NCI-H510A (cell line): Measurements from ENCODE around the gene C2CD2L.
A peak's percentile ranks its signal among the peaks of the same experiment; 100 is the strongest.
"Not testable (repeated sequence)": the region's sequence is repeated elsewhere in the genome, so short reads cannot be mapped to it uniquely, and the experiment has no call there.

Source experiments
- DNase-seq: peaks from one replicate; lab custom pipeline; 2025; lab: John Stamatoyannopoulos, UW

The C2CD2L gene

DNA sequence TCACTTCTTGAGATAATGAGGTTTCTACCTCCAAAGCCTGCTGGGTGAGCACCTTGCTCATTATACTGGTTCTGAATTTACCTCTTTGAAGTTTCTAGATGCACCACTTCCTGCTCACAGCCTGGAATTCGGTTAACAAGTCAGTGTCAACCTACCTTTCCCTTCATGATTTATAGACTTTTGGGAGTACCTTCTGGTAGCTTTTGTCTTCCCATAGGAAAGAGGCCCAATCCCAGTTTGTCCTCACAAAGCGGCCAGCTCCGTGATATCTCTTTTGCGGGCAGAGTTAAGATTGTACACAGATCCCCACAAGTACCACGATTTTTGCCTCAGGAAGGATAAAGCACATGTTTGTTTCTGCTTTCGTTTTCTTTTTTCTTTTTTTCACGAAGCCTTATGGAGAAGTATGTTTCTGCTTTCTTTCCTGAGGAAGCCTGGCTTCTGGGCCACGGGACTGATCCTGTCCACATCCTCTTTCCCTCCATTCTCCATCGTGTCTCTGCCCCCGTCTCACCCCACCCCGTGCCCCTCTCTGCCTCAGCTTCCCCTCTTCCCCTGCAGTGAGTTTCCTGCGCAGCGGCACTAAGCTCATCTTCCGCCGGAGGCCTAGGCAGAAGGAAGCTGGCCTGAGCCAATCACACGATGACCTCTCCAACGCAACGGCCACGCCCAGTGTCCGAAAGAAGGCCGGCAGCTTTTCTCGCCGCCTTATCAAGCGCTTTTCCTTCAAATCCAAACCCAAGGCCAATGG lies 8.5 kb downstream of the C2CD2L start:
- DNase-seq: no peak

DNA sequence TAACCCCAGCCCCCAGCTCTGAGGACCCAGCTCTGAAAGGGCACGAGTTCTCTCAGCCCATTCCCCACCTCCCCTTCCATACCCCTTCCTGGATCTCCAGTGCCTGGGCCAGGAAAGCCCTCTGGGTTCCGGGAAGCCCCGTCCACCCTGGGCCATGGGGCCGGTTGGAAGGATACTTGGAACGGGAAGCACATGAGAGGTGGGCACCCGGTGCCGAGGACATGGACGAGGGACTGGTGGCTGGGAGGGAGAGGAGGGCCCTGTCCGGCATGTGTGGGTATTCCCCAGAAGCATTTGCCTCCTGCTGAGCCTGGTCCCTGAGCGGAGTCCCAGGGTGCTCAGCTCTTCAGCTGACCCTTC lies 9.1 kb downstream of the C2CD2L start:
- DNase-seq: no peak

- DNase-seq: no peak
Measured at GRCh38 chr11:119116601-119117000, 9.5 kb downstream of the C2CD2L start.

DNA sequence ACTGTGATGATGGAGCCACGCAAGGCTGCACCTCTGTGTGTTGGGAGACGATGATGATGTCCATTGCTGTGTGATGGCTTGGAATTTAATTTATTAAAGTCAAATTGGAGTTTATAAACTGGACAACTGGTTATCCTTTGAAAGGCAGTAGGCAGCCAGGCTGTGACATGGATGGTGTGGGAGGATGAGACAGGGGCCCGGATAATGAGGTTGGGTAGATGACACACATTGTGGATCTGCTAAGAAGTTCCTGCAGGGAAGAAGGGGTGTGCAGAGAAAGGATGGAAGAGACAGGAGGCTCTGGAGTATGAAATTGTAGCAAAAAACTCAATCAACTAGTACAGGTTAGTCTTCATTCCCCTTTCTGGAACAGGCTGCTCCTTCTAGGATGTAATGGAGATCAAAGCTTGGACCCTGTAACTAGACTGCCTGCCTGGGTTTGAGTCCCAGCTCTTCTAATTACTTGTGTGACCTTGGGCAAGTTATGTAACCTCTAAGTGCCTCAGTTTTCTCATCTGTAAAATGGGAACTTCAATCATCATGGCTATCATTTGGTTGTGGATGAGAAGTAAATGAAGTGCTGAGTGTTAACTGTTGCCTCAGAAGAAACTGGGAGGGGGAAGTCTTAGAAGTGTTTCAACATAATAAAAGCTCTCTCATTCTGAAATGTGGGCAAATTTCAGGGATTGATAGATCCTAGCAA lies 10.0 kb downstream of the C2CD2L start:
- DNase-seq: no peak

GRCh38 chr11:119118227-119118626 lies 11.1 kb downstream of the C2CD2L start:
- no peak for DNase-seq

DNA sequence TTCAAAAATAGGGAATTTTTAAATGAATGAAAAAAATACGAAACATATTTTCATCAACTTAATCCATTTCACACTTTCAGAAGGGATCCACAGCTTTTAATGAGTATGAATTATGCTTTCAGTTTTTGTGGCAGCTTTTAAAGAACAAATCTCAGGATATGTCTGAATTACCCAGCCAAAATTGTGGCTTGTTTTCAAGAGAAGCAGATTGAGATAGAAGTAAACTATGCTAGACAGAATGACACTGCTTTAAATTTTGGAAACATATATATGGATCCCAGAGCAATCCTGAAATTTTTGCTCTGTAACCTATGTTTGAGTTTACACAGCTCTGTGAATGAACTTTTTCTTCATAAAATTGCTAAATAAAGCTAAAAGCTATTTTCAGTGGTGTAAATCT lies 11.8 kb downstream of the C2CD2L start:
- DNase-seq: no peak

- no peak for DNase-seq
Measured at GRCh38 chr11:119120639-119121007, 13.5 kb downstream of the C2CD2L start.

DNA sequence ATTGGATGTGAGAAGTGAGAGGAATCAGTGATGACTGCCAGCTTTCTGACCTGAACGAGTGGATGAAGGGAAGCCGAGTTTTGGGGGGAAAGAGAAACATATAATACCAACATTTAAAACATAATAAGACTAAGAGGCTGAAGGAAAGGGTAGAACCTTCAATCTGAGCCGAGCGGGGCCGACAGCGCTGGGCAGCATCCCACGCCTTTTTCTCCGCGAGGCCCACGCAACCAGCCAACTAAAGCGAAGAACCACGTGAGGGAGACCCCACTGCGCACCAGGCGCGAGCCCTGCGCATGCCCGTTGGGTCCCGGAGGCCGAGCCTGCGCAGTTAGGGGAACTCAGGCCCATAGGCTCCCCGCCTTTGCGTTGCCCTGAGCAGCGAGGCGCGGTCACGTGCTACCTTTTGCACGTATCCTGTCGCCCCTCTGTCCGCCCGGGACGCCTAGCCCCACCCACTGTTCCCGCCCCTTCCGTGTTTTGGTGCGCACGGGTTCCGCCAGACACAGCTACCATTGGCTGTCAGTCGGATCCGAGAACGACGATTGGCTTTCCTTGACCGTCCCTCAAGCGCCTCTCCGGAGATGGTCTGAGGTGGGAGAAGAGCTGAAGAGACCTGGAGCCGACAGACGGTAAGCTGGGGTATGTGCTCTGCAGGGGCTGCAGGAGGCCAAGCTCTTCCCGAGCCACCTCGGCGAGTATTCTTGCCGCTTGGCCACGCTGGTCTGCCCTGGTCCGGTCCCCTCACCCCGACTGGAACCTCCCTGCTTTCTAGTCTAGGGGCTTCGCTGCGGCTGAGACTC lies 14.1 kb downstream of the C2CD2L start, which contains the start of gene HINFP:
HINFP (plus strand) TSS at position 573 of the 803 bp plus-strand sequence. CDS start 5,365 bp downstream, outside the sequence.
- peak; percentile 98 for DNase-seq

DNA sequence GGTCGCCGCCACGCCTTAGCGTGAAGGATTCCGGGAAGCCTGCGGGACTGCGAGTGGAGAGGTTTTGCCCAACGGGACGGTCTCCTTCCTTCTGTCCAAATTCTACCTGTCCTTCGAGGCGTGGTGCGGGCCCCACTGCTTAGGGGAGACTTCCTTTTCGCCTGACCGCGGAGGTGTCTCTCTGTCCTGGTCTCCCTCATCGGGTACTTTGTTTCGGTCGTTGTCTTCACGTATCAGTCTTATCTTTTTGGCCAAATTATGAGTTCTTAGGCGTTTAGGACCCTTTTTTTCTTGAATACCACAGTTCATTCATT lies 14.6 kb downstream of the C2CD2L start:
- DNase-seq: no peak

GRCh38 chr11:119125821-119126220 lies 18.7 kb downstream of the C2CD2L start:
- no peak for DNase-seq

- no peak for DNase-seq
Measured at GRCh38 chr11:119126675-119127268, 19.6 kb downstream of the C2CD2L start.

- no peak for DNase-seq
Measured at GRCh38 chr11:119130662-119131061, 23.5 kb downstream of the C2CD2L start.

GRCh38 chr11:119134389-119134978 lies 27.3 kb downstream of the C2CD2L start:
- DNase-seq: no peak

- DNase-seq: not testable (repeated sequence)
Measured at GRCh38 chr11:119139276-119139675, 32.1 kb downstream of the C2CD2L start.

GRCh38 chr11:119144825-119145486 lies 37.8 kb downstream of the C2CD2L start:
- DNase-seq: peak; percentile 44

DNA sequence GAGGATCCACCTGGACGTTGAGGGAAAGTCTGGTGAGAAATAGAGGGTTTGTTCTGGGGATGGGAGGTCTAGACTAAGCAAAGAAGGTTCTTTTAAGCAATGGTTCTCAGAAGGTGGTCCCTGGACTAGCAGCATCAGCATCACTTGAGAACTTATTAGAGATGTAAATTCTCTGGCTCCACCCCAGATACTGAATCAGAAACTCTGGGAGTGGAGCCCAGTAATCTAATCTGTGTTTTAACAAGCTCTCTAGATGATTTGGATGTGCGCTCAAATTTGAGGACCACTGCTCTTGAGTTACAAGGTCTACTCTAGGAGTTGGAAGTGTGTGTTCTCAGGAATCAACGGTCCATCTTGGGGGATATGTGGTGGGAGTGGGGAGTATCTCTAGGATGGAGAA lies 38.4 kb downstream of the C2CD2L start:
- no peak for DNase-seq

DNA sequence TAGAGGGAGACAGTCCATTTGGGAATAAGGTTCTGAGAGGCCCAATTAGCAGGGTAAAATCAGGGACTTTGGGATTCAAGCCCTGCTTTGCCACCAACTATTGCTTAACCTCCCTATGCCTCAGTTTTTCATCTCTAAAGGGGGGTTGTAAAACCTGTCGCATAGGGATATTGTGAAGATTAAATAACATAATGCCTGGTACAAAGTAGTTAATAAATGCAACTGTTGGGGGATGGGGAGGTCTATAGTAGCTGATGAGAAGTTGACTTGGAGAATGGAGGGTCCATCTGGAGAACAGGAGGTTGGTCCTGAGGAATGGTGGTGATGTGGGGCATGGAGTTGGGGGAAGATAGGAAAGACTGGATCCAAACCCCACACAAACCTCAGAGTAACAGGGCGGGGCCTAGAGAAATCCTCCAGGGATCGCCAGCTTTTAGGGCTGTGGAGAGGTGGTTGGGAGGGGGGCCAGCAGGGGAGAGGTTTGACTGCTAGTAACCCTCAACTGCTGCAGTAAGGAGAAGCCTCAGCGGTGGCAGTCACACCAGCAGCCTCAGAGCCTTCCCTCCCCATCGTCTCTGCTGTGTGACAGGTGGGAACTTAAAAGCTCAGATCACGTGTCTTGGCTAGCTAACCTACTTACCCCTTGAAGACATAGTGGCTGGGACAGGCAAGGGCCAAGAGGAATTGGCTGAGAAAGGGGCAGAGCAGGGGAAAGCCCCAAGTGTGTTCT lies 40.6 kb downstream of the C2CD2L start:
- DNase-seq: no peak

GRCh38 chr11:119148720-119149017 lies 41.5 kb downstream of the C2CD2L start:
- no peak for DNase-seq

DNA sequence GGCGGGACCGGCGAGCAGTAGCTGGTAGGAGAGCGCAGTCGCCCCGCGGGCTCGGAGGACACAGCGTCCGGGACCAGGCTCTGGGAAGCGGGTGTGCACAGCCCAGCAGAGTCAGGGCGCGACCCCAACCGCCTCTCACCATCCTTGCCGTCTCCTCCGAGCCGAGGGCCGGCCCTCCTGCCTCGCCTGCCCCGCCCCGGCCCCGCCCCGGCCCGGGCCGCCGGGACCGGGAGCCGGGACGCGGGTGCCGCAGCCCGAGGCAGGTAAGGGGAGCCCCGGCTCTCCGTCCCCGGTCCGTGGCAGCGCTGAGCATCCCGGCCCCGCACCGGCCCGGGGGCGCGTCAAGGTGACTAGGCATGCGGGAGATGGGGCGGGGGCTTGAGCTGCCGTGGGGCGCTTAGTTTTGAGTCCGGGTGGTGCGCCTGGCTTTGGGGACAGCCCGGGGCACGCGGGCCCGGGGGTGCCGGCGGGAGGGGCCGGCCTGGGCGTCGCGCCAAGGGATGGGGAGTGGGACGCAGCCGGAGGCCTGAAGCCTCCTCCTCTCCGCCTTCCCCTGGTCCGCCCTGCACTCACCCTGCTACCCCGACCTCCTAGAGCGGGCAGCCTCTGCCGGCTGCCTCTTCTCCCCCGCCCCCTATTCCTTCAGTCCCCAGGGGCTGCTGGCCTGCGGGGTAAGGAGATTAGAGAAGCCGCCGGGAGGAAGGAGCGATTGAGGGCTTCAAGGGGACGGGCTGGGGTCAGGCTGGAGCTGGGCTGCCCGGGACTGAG lies 42.1 kb downstream of the C2CD2L start, which contains the start of gene ABCG4:
ABCG4 (plus strand) TSS at position 35 of the 768 bp plus-strand sequence. CDS start 914 bp downstream, outside the sequence.
- no peak for DNase-seq

- no peak for DNase-seq
Measured at GRCh38 chr11:119149786-119150275, 42.7 kb downstream of the C2CD2L start.
